Mononuclear cell (primary cell): ENCODE measurements around the gene SPN. TPM values are rescaled to one million over a fixed set of nuclear protein-coding genes. Genes with fewer than 3 reads are reported as not detected.

Experiments
- total RNA-seq: library from RNA; depleted of rRNA; stranded (reverse); fragments of >200 nt; gene quantifications from one replicate; pipeline ENCODE4 v1.2.3, GENCODE V29; 2012

Gene SPN
- total RNA-seq, 1 donor: 29.7 TPM

Other genes with a start within 250 kb of the SPN start
- gene BOLA2, start 208.9 kb upstream of the SPN start, total RNA-seq: 12.9 TPM
- 10.9 TPM for gene SLX1B, start 208.7 kb upstream of the SPN start, total RNA-seq
- 8.1 TPM for gene SULT1A4, start 203.3 kb upstream of the SPN start, total RNA-seq
- gene NPIPB12, start 156.8 kb upstream of the SPN start, total RNA-seq: 38.7 TPM
- gene QPRT, start 15.9 kb downstream of the SPN start, total RNA-seq: 0.21 TPM
- gene C16orf54, start 82.7 kb downstream of the SPN start, total RNA-seq: 87.9 TPM
- not detected for gene ZG16, start 115.0 kb downstream of the SPN start, total RNA-seq
- 78.5 TPM for gene KIF22, start 127.5 kb downstream of the SPN start, total RNA-seq
- 132 TPM for gene MAZ, start 143.3 kb downstream of the SPN start, total RNA-seq
- gene PRRT2, start 148.9 kb downstream of the SPN start, total RNA-seq: 0.52 TPM
- gene PAGR1, start 152.9 kb downstream of the SPN start, total RNA-seq: 14.4 TPM
- gene MVP, start 157.2 kb downstream of the SPN start, total RNA-seq: 75.6 TPM
- 22.1 TPM for gene CDIPT, start 200.0 kb downstream of the SPN start, total RNA-seq
- gene SEZ6L2, start 236.3 kb downstream of the SPN start, total RNA-seq: under 0.01 TPM
- gene ASPHD1, start 237.2 kb downstream of the SPN start, total RNA-seq: not detected